SU-DHL-6 (cell line): Measurements from ENCODE around the gene PHACTR2.
"Not testable (repeated sequence)": the region's sequence is repeated elsewhere in the genome, so short reads cannot be mapped to it uniquely, and the experiment has no call there.

Experiments used
- H2AFZ ChIP-seq: fragments of 200-600 bp; sonication (generic); 2 replicates; pipeline ENCODE4 v1.6.1; 2014; ENCODE audit warnings: low read depth, mild to moderate bottlenecking, moderate library complexity, mixed read lengths, antibody characterized with exemption, low read length; ENCODE audit not compliant: severe bottlenecking
- H3F3A ChIP-seq: fragments of 200-600 bp; shearing (Covaris generic); 2 replicates; pipeline ENCODE4 v1.6.0; 2016; ENCODE audit warnings: antibody characterized with exemption, mild to moderate bottlenecking; ENCODE audit not compliant: insufficient read depth
- H3K27ac ChIP-seq: fragments of 200-600 bp; sonication (generic); 2 replicates; pipeline ENCODE4 v1.5.1; 2016; ENCODE audit warnings: low read depth, mild to moderate bottlenecking, low read length, moderate library complexity, mixed read lengths
- H3K27me3 ChIP-seq: fragments of 200-600 bp; sonication (generic), shearing (Covaris generic); 2 replicates; pipeline ENCODE4 v1.6.0; 2014; ENCODE audit warnings: mild to moderate bottlenecking, low read length
- H3K36me3 ChIP-seq: fragments of 200-600 bp; sonication (generic); 2 replicates; pipeline ENCODE4 v1.6.1; 2014; ENCODE audit warnings: mild to moderate bottlenecking, low read length, mixed read lengths
- H3K4me2 ChIP-seq: fragments of 300-600, 200-600 bp; shearing (Covaris generic), sonication (generic); 2 replicates; pipeline ENCODE4 v1.6.0; 2014; ENCODE audit warnings: low read length, low read depth, mild to moderate bottlenecking; ENCODE audit not compliant: poor library complexity, severe bottlenecking
- H3K4me3 ChIP-seq: fragments of 200-600 bp; sonication (generic); 2 replicates; pipeline ENCODE4 v1.5.1; 2014; ENCODE audit warnings: antibody characterized with exemption, low read length, mild to moderate bottlenecking, mixed read lengths; ENCODE audit not compliant: insufficient read depth, poor library complexity, severe bottlenecking
- H3K79me2 ChIP-seq: fragments of 200-600 bp; sonication (generic); 2 replicates; pipeline ENCODE4 v1.6.1; 2014; ENCODE audit warnings: mild to moderate bottlenecking, low read length, moderate library complexity; ENCODE audit not compliant: insufficient read depth
- H3K9ac ChIP-seq: fragments of 200-600 bp; sonication (generic); 2 replicates; pipeline ENCODE4 v1.7.0; 2014; ENCODE audit warnings: mild to moderate bottlenecking, low read length
- H3K9me2 ChIP-seq: fragments of 200-600 bp; sonication (generic); replicated peaks from 2 replicates; pipeline ENCODE4 v1.6.1; 2014; ENCODE audit warnings: low read length; ENCODE audit not compliant: insufficient read depth
- H3K9me3 ChIP-seq: fragments of 200-600 bp; sonication (generic); 2 replicates; pipeline ENCODE4 v1.6.1; 2014; ENCODE audit warnings: low read length, mixed read lengths; ENCODE audit not compliant: insufficient read depth
- H4K20me1 ChIP-seq: fragments of 200-600 bp; sonication (generic); 2 replicates; pipeline ENCODE4 v1.6.1; 2014; ENCODE audit warnings: low read depth, mild to moderate bottlenecking, antibody characterized with exemption, low read length, moderate library complexity, mixed read lengths
- EZH2phosphoT487 ChIP-seq: fragments of 200-600 bp; sonication (generic), shearing (Covaris generic); conservative IDR thresholded peaks from 2 replicates; pipeline ENCODE4 v1.6.1; 2018; ENCODE audit warnings: mild to moderate bottlenecking, antibody characterized with exemption, low read length, moderate library complexity, mixed read lengths
- TF ChIP-seq, protein P1 (sequence below): fragments of 200-600 bp; sonication (generic); IDR thresholded peaks from one replicate; pipeline ENCODE4 v1.5.1; 2017; ENCODE audit warnings: antibody characterized with exemption, mild to moderate bottlenecking, low read length, moderate library complexity; ENCODE audit not compliant: insufficient read depth, poor library complexity, severe bottlenecking

The PHACTR2 gene

GRCh38 chr6:143844006-143844405, 166.2 kb downstream of the PHACTR2 start:
- Histone ChIP-seq H3K27me3 (no peaks in the 10 kb centered on the region), H3K27ac (no peak overlapping the region; the same call in 1 of the 2 replicates), H3K9ac (peak overlapping the region; percentile 78), H3K9me3 (no peaks in the 10 kb centered on the region), H3K36me3 (peaks cover 28% of the 10 kb centered on the region), H3F3A (no peaks in the 10 kb centered on the region), H3K4me2 (peak overlapping the region; percentile 67), H3K79me2 (peaks cover 28% of the 10 kb centered on the region), H3K4me3 (peak overlapping the region; percentile 74), H4K20me1 (no peaks in the 10 kb centered on the region), H2AFZ (peak overlapping the region; percentile 87), H3K9me2 (no peaks in the 10 kb centered on the region)
- no peak for TF ChIP-seq EZH2phosphoT487
- TF ChIP-seq, protein P1, sequence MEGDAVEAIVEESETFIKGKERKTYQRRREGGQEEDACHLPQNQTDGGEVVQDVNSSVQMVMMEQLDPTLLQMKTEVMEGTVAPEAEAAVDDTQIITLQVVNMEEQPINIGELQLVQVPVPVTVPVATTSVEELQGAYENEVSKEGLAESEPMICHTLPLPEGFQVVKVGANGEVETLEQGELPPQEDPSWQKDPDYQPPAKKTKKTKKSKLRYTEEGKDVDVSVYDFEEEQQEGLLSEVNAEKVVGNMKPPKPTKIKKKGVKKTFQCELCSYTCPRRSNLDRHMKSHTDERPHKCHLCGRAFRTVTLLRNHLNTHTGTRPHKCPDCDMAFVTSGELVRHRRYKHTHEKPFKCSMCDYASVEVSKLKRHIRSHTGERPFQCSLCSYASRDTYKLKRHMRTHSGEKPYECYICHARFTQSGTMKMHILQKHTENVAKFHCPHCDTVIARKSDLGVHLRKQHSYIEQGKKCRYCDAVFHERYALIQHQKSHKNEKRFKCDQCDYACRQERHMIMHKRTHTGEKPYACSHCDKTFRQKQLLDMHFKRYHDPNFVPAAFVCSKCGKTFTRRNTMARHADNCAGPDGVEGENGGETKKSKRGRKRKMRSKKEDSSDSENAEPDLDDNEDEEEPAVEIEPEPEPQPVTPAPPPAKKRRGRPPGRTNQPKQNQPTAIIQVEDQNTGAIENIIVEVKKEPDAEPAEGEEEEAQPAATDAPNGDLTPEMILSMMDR: no peak

- Histone ChIP-seq H3F3A (no peaks in the 10 kb centered on the region), H3K27ac (no peak overlapping the region), H3K79me2 (peaks cover 35% of the 10 kb centered on the region), H3K9ac (no peak overlapping the region), H3K27me3 (no peaks in the 10 kb centered on the region), H2AFZ (no peak overlapping the region), H3K36me3 (peaks cover 39% of the 10 kb centered on the region), H3K4me3 (no peak overlapping the region), H3K4me2 (no peak overlapping the region), H4K20me1 (no peaks in the 10 kb centered on the region), H3K9me3 (no peaks in the 10 kb centered on the region), H3K9me2 (no peaks in the 10 kb centered on the region)
- TF ChIP-seq, protein P1: no peak
Measured at GRCh38 chr6:143845033-143845432, 167.3 kb downstream of the PHACTR2 start.

DNA sequence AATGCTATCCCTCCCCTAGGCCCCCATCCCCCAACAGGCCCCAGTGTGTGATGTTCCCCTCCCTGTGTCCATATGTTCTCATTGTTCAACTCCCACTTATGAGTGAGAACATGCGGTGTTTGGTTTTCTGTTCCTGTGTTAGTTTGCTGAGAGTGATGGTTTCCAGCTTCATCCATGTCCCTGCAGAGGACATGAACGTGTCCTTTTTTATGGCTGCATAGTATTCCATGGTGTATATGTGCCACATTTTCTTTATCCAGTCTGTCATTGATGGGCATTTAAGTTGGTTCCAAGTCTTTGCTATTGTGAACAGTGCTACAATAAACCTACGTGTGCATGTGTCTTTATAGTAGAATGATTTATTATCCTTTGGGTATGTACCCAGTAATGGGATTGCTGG, 173.9 kb downstream of the PHACTR2 start:
- peaks cover 32% of the 10 kb centered on the region for H3K79me2 ChIP-seq
- H3K4me2 ChIP-seq, H3K9me2 ChIP-seq: not testable (repeated sequence)

GRCh38 chr6:143855057-143855456, 177.3 kb downstream of the PHACTR2 start:
- not testable (repeated sequence) for H3K9ac ChIP-seq, H3K9me2 ChIP-seq, H4K20me1 ChIP-seq, H3K27me3 ChIP-seq, H2AFZ ChIP-seq, H3F3A ChIP-seq, H3K9me3 ChIP-seq, H3K27ac ChIP-seq, H3K4me3 ChIP-seq, H3K4me2 ChIP-seq
- peaks cover 25% of the 10 kb centered on the region for H3K79me2 ChIP-seq
- peaks cover 38% of the 10 kb centered on the region for H3K36me3 ChIP-seq

More for the DNA sequence above, 173.9 kb downstream of the PHACTR2 start:
- not testable (repeated sequence) for H3K9me3 ChIP-seq, H3K9ac ChIP-seq, H3K4me3 ChIP-seq, H3K27me3 ChIP-seq, H3F3A ChIP-seq, H4K20me1 ChIP-seq, H2AFZ ChIP-seq, H3K27ac ChIP-seq
- peaks cover 36% of the 10 kb centered on the region for H3K36me3 ChIP-seq

DNA sequence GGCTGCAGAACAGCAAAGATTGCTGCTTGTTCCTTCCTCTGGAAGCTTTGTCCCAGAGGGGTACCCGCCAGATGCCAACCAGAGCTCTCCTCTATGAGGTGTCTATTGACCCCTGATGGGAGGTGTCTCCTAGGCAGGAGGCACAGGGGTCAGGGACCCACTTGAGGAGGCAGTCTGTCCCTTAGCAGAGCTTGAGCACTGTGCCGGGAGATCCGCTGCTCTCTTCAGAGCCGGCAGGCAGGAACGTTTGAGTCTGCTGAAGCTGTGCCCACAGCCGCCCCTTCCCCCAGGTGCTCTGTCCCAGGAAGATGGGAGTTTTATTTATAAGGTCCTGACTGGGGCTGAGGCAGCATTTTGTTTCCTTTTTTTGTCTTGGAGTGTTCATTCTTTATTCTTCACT, 179.0 kb downstream of the PHACTR2 start:
- not testable (repeated sequence) for H2AFZ ChIP-seq, H3K4me2 ChIP-seq, H3K9ac ChIP-seq, H3K4me3 ChIP-seq, H3K9me3 ChIP-seq, H3F3A ChIP-seq, H3K27ac ChIP-seq, H3K27me3 ChIP-seq, H3K9me2 ChIP-seq, H4K20me1 ChIP-seq
- Histone ChIP-seq H3K36me3 (peaks cover 34% of the 10 kb centered on the region), H3K79me2 (peaks cover 11% of the 10 kb centered on the region; the same call in 1 of the 2 replicates)
